ENCODE measurements around the gene RAD51B.

Gene RAD51B

GRCh38 chr14:68665131-68665530 lies 845.6 kb downstream of the RAD51B start:
- Histone ChIP-seq H3K27ac (ENCODE audit: low read depth, low read length) (no peak overlapping the region), H3K23ac (ENCODE audit: low read length) (no peak overlapping the region), H2BK5ac (ENCODE audit: low read length) (no peak overlapping the region), H3K79me1 (ENCODE audit: low read length) (no peaks in the 10 kb centered on the region), H3K27me3 (ENCODE audit: insufficient read depth, low read length, poor library complexity) (no peaks in the 10 kb centered on the region), H3K4ac (ENCODE audit: low read depth, low read length) (no peak overlapping the region), H3K18ac (ENCODE audit: low read length) (no peak overlapping the region), H3K4me2 (ENCODE audit: low read length) (no peak overlapping the region), H3K9ac (ENCODE audit: low read length) (no peak overlapping the region), H2BK15ac (replicated peaks; ENCODE audit: low read depth) (no peak overlapping the region), H2AK5ac (ENCODE audit: low read length) (no peak overlapping the region), H4K8ac (ENCODE audit: low read depth, low read length) (no peak overlapping the region), H3K56ac (ENCODE audit: low read length) (no peak overlapping the region), H4K5ac (ENCODE audit: low read length) (no peak overlapping the region), H3K36me3 (ENCODE audit: control insufficient read depth, insufficient read depth, low read length) (no peaks in the 10 kb centered on the region), H3K79me2 (ENCODE audit: control insufficient read depth, insufficient read depth, low read length) (no peaks in the 10 kb centered on the region), H2BK120ac (ENCODE audit: low read depth, low read length) (no peak overlapping the region), H3K4me3 (ENCODE audit: low read length) (no peak overlapping the region), H3K4me1 (ENCODE audit: control insufficient read depth, low read depth, low read length) (peaks cover 5% of the 10 kb centered on the region)
- WGBS (ENCODE audit: extremely low coverage, insufficient coverage, low lambda C conversion rate), result no CpG with 5 or more reads among the region's 4 CpGs
- DNase-seq, result no peak

- Histone ChIP-seq H3K27ac (ENCODE audit: low read depth, low read length) (no peak overlapping the region), H3K27me3 (ENCODE audit: insufficient read depth, low read length, poor library complexity) (no peaks in the 10 kb centered on the region), H3K4me1 (ENCODE audit: control insufficient read depth, low read depth, low read length) (peaks cover 5% of the 10 kb centered on the region), H2BK5ac (ENCODE audit: low read length) (no peak overlapping the region), H3K18ac (ENCODE audit: low read length) (no peak overlapping the region), H2BK15ac (replicated peaks; ENCODE audit: low read depth) (no peak overlapping the region), H3K23ac (ENCODE audit: low read length) (no peak overlapping the region), H4K8ac (ENCODE audit: low read depth, low read length) (no peak overlapping the region), H3K4me3 (ENCODE audit: low read length) (no peak overlapping the region), H3K56ac (ENCODE audit: low read length) (no peak overlapping the region), H2BK120ac (ENCODE audit: low read depth, low read length) (no peak overlapping the region), H4K5ac (ENCODE audit: low read length) (no peak overlapping the region), H3K79me2 (ENCODE audit: control insufficient read depth, insufficient read depth, low read length) (no peaks in the 10 kb centered on the region), H2AK5ac (ENCODE audit: low read length) (no peak overlapping the region), H3K4ac (ENCODE audit: low read depth, low read length) (no peak overlapping the region), H3K36me3 (ENCODE audit: control insufficient read depth, insufficient read depth, low read length) (no peaks in the 10 kb centered on the region), H3K4me2 (ENCODE audit: low read length) (no peak overlapping the region), H3K79me1 (ENCODE audit: low read length) (no peaks in the 10 kb centered on the region), H3K9ac (ENCODE audit: low read length) (no peak overlapping the region)
- no peak for DNase-seq
Observed at GRCh38 chr14:68665792-68666204, 846.2 kb downstream of the RAD51B start.

DNA sequence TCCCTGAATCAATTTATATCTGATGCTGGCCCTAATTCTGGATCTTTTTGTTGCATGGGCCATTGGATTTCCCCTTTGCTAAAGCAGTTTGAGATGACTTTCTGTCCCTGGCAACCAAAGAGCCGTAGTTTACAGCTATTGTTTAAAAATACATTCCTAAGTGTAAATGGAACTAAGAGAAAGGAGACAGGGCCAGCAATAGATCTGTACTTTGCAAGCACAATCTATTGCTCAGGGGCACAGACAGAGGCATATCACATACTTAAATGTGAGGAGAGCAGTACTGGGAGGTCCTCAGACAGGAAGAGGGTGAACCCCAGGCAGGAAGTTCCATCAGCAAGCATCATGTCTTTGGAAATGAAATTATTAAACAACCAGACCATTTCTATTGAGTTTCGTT lies 846.7 kb downstream of the RAD51B start:
- H3K9ac ChIP-seq (ENCODE audit: low read length), result no peak overlapping the region
- H3K4me1 ChIP-seq (ENCODE audit: control insufficient read depth, low read depth, low read length), result peaks cover 5% of the 10 kb centered on the region
- no peak overlapping the region for H2BK120ac ChIP-seq (ENCODE audit: low read depth, low read length)
- H3K4ac ChIP-seq (ENCODE audit: low read depth, low read length), result no peak overlapping the region
- H3K27ac ChIP-seq (ENCODE audit: low read depth, low read length), result no peak overlapping the region
- no peak overlapping the region for H3K18ac ChIP-seq (ENCODE audit: low read length)
- no peak overlapping the region for H3K56ac ChIP-seq (ENCODE audit: low read length)
- H3K36me3 ChIP-seq (ENCODE audit: control insufficient read depth, insufficient read depth, low read length), result no peaks in the 10 kb centered on the region
- no peaks in the 10 kb centered on the region for H3K79me1 ChIP-seq (ENCODE audit: low read length)
- H4K8ac ChIP-seq (ENCODE audit: low read depth, low read length), result no peak overlapping the region
- H3K23ac ChIP-seq (ENCODE audit: low read length), result no peak overlapping the region
- H3K4me2 ChIP-seq (ENCODE audit: low read length), result no peak overlapping the region
- H3K27me3 ChIP-seq (ENCODE audit: insufficient read depth, low read length, poor library complexity), result no peaks in the 10 kb centered on the region
- no peak overlapping the region for H3K4me3 ChIP-seq (ENCODE audit: low read length)
- WGBS (ENCODE audit: extremely low coverage, insufficient coverage, low lambda C conversion rate), result no CpG with 5 or more reads among the region's 2 CpGs
- H4K5ac ChIP-seq (ENCODE audit: low read length), result no peak overlapping the region
- no peak overlapping the region for H2BK5ac ChIP-seq (ENCODE audit: low read length)
- DNase-seq, result no peak
- H2AK5ac ChIP-seq (ENCODE audit: low read length), result no peak overlapping the region
- H2BK15ac ChIP-seq (replicated peaks; ENCODE audit: low read depth), result no peak overlapping the region
- no peaks in the 10 kb centered on the region for H3K79me2 ChIP-seq (ENCODE audit: control insufficient read depth, insufficient read depth, low read length)

- H3K9ac ChIP-seq (ENCODE audit: low read length), result no peak overlapping the region
- no peak overlapping the region for H3K27ac ChIP-seq (ENCODE audit: low read depth, low read length)
- no peak overlapping the region for H3K4ac ChIP-seq (ENCODE audit: low read depth, low read length)
- 100% methylated on average over 4 of the region's 5 CpGs for WGBS (ENCODE audit: extremely low coverage, insufficient coverage, low lambda C conversion rate)
- no peak overlapping the region for H4K5ac ChIP-seq (ENCODE audit: low read length)
- H3K4me3 ChIP-seq (ENCODE audit: low read length), result no peak overlapping the region
- H4K8ac ChIP-seq (ENCODE audit: low read depth, low read length), result no peak overlapping the region
- no peak overlapping the region for H2AK5ac ChIP-seq (ENCODE audit: low read length)
- no peak overlapping the region for H3K56ac ChIP-seq (ENCODE audit: low read length)
- no peaks in the 10 kb centered on the region for H3K27me3 ChIP-seq (ENCODE audit: insufficient read depth, low read length, poor library complexity)
- no peaks in the 10 kb centered on the region for H3K36me3 ChIP-seq (ENCODE audit: control insufficient read depth, insufficient read depth, low read length)
- H2BK120ac ChIP-seq (ENCODE audit: low read depth, low read length), result no peak overlapping the region
- H3K79me1 ChIP-seq (ENCODE audit: low read length), result no peaks in the 10 kb centered on the region
- H3K18ac ChIP-seq (ENCODE audit: low read length), result no peak overlapping the region
- H2BK15ac ChIP-seq (replicated peaks; ENCODE audit: low read depth), result no peak overlapping the region
- no peak overlapping the region for H3K4me2 ChIP-seq (ENCODE audit: low read length)
- peaks cover under 1% of the 10 kb centered on the region for H3K4me1 ChIP-seq (ENCODE audit: control insufficient read depth, low read depth, low read length)
- DNase-seq, result no peak
- no peak overlapping the region for H3K23ac ChIP-seq (ENCODE audit: low read length)
- no peak overlapping the region for H2BK5ac ChIP-seq (ENCODE audit: low read length)
- no peaks in the 10 kb centered on the region for H3K79me2 ChIP-seq (ENCODE audit: control insufficient read depth, insufficient read depth, low read length)
Observed at GRCh38 chr14:68666899-68667298, 847.3 kb downstream of the RAD51B start.

GRCh38 chr14:68667313-68667791 lies 847.8 kb downstream of the RAD51B start:
- Histone ChIP-seq H2AK5ac (ENCODE audit: low read length) (no peak overlapping the region), H3K4me3 (ENCODE audit: low read length) (no peak overlapping the region), H3K27me3 (ENCODE audit: insufficient read depth, low read length, poor library complexity) (no peaks in the 10 kb centered on the region), H4K8ac (ENCODE audit: low read depth, low read length) (no peak overlapping the region), H3K27ac (ENCODE audit: low read depth, low read length) (no peak overlapping the region), H4K5ac (ENCODE audit: low read length) (no peak overlapping the region), H3K79me2 (ENCODE audit: control insufficient read depth, insufficient read depth, low read length) (no peaks in the 10 kb centered on the region), H3K36me3 (ENCODE audit: control insufficient read depth, insufficient read depth, low read length) (no peaks in the 10 kb centered on the region), H3K9ac (ENCODE audit: low read length) (no peak overlapping the region), H3K18ac (ENCODE audit: low read length) (no peak overlapping the region), H3K4ac (ENCODE audit: low read depth, low read length) (no peak overlapping the region), H3K23ac (ENCODE audit: low read length) (no peak overlapping the region), H3K56ac (ENCODE audit: low read length) (no peak overlapping the region), H3K4me2 (ENCODE audit: low read length) (no peak overlapping the region), H3K79me1 (ENCODE audit: low read length) (no peaks in the 10 kb centered on the region), H2BK120ac (ENCODE audit: low read depth, low read length) (no peak overlapping the region), H2BK5ac (ENCODE audit: low read length) (no peak overlapping the region), H3K4me1 (ENCODE audit: control insufficient read depth, low read depth, low read length) (no peaks in the 10 kb centered on the region), H2BK15ac (replicated peaks; ENCODE audit: low read depth) (no peak overlapping the region)
- no peak for DNase-seq

GRCh38 chr14:68668028-68668427 lies 848.4 kb downstream of the RAD51B start:
- no peaks in the 10 kb centered on the region for H3K79me1 ChIP-seq (ENCODE audit: low read length)
- no peak overlapping the region for H3K27ac ChIP-seq (ENCODE audit: low read depth, low read length)
- no peak overlapping the region for H4K5ac ChIP-seq (ENCODE audit: low read length)
- no peak overlapping the region for H3K9ac ChIP-seq (ENCODE audit: low read length)
- no CpG with 5 or more reads among the region's 4 CpGs for WGBS (ENCODE audit: extremely low coverage, insufficient coverage, low lambda C conversion rate)
- H4K8ac ChIP-seq (ENCODE audit: low read depth, low read length), result no peak overlapping the region
- H3K23ac ChIP-seq (ENCODE audit: low read length), result no peak overlapping the region
- no peak overlapping the region for H3K4me3 ChIP-seq (ENCODE audit: low read length)
- no peak overlapping the region for H3K4me2 ChIP-seq (ENCODE audit: low read length)
- H2BK120ac ChIP-seq (ENCODE audit: low read depth, low read length), result no peak overlapping the region
- H3K56ac ChIP-seq (ENCODE audit: low read length), result no peak overlapping the region
- H3K79me2 ChIP-seq (ENCODE audit: control insufficient read depth, insufficient read depth, low read length), result no peaks in the 10 kb centered on the region
- no peak overlapping the region for H3K18ac ChIP-seq (ENCODE audit: low read length)
- no peaks in the 10 kb centered on the region for H3K27me3 ChIP-seq (ENCODE audit: insufficient read depth, low read length, poor library complexity)
- no peak overlapping the region for H2BK5ac ChIP-seq (ENCODE audit: low read length)
- no peaks in the 10 kb centered on the region for H3K4me1 ChIP-seq (ENCODE audit: control insufficient read depth, low read depth, low read length)
- H2AK5ac ChIP-seq (ENCODE audit: low read length), result no peak overlapping the region
- H2BK15ac ChIP-seq (replicated peaks; ENCODE audit: low read depth), result no peak overlapping the region
- no peak for DNase-seq
- no peaks in the 10 kb centered on the region for H3K36me3 ChIP-seq (ENCODE audit: control insufficient read depth, insufficient read depth, low read length)
- no peak overlapping the region for H3K4ac ChIP-seq (ENCODE audit: low read depth, low read length)
